ENCODE data around the gene HCRTR1.

HCRTR1 gene

DNA sequence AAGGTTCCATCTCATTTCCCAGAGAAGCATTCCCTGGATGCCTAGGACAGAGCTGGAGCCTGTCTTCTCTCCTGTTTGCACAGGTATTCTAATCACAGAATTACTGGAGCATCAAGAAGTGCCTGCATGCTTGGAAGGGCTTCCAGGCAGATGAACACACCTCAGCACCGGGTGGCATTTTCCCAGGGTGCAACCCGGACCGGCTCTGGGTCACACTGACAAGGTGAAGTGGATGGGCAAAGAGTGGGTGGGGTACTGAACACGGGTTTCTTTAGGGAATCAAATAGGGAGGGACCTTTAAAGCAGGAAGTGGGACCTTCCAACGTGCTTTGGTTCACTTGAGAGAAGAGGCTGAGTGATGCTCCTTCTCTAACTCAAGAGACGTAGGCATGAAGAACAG lies 34.3 kb downstream of the HCRTR1 start:
- no peak for DNase-seq

DNA sequence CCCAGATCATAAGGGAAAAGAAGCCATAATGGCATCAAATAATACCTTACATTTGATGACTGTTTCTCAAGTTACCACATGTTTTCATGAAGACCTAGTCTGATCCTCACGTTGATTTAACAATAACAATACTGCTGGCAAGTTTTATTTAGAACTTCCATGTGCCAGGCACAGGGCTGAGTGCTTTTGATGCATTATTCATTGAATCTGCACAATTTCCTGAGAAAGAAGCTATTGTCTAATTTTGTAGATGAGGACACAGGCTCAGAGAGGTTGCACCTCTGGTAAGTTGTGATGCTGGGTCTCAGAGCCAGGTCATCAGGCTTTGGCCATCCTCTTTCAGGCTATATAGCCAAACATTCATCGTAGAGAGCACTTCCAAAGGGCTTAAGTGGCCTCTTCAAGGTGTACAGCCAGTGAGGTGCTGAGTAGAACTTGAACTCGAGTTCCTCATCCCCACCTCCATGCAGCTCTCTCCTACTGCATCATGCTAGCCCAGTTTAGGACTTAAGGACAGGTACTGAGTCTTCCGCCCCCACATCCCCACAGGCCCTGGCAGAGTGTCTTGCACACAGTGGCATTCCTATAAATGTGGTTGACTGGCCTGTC lies 35.5 kb downstream of the HCRTR1 start:
- DNase-seq, result no peak

GRCh38 chr1:31653717-31654473 lies 36.4 kb downstream of the HCRTR1 start:
- no peak for DNase-seq

DNA sequence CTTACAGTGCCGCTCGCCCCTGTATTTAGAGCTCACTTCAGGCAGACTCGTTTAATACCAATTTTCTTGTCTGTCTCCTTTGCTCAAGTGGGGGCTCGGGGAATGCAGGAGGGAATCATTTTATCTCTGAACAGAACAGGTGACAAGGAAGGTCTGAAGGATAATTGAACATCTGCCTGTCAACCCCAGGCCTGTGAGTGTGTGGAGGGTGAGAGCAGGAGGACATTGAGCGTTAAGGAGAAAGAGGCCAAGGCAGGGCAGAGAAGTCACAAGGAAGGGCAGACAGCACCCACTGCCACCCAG lies 36.9 kb downstream of the HCRTR1 start:
- DNase-seq, result no peak

- no peak for DNase-seq
These were observed 37.6 kb downstream of the HCRTR1 start for GRCh38 chr1:31655104-31655503.

GRCh38 chr1:31655756-31656155 lies 38.3 kb downstream of the HCRTR1 start:
- DNase-seq, result no peak

DNA sequence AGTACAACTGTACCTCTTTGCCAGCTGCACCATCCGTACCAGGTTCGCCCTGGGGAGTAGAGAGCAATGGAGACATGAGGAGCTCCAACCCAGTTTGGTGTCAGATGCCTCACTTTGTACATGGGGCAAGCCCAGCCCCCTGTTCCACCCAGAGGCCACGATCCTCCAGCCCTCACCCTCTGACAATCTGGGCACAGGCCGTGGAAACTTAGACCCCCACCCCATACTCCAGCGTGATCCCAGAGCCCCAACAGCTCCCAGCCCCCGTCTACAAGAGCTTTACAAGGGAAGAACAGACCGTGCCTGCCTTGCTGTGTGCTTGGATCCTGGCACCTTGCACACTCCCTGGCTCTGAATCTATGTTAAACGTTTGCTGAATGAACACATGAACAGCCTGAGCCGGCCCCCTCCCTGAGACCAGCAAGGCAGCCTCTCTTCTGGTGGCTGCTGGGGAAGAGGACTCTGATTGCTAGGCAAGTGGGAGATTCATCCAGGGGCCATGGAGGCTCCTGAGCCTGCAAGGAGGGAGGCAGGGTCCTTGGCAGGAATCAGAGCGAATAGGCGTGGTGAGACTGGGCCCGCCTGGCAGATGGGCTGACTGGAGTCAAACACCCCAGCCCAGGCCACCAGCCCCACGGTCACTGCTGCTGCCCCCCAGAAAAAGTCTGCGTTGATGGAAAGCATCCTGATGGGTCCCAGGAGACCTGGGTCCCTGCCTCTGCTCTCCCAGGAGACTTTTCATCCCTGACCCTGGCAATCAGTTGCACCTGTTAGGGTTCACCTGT lies 39.7 kb downstream of the HCRTR1 start:
- DNase-seq, result no peak

GRCh38 chr1:31657972-31658510 lies 40.6 kb downstream of the HCRTR1 start:
- no peak for DNase-seq

DNA sequence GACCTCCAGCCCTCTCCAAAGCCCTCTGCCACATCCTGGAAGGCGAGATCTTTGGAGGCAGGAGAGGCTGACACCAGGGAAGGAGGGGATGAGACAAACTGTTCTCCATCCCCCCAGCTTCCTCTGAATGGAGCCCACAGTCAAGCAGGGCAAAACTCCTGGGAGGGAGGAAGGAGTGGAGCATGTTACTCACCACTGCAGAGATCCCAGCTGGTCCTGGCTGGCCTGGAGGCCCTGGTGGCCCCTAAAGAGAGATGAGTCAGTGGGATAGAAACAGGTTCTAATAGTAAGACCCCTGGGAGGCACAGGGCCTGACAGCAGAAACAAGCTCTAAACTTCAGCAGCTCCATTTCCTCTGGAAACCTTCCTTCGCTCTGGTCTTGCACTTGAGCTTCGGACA lies 41.2 kb downstream of the HCRTR1 start:
- DNase-seq, result no peak

DNA sequence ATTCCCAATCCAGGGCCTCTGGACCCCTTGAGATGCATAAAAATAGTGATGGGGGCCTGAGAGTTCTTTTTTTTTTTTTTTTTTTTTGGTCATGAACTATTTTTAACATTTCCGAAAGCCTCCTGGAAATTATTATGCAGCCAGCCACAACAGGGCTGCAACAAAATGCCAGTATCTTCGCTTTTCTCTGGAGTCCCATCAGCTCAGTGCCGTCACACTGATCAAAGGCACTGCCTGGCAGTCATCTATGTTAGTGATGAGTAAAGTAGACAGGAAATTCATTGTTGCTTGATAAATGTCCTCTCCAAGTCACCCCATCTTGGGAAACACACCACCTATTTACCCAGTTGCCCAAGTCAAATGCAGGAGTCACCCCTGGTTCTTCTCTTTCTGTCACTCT lies 42.4 kb downstream of the HCRTR1 start:
- DNase-seq, result no peak

GRCh38 chr1:31660871-31661455 lies 43.5 kb downstream of the HCRTR1 start:
- DNase-seq, result peak; percentile 21

DNA sequence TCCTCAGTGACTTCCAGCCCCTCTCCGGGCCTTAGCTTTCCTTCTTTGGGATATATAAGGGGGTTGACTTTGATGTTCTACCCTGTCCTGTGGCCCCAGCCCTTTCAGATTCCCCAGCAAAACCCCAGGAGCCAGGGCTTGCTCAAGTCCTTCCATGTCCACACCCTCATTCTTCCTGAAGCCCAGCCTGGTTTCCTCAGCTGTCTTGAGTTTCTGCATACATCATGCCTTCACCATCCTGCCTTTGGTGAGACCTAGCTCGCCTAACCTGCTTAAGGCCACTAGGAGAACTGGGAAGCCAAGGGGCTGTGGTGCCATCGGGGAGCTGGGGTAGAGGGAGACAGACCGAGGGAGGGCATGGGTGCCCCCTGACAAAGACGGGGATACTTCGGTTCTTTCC lies 44.4 kb downstream of the HCRTR1 start:
- DNase-seq, result peak; percentile 15

GRCh38 chr1:31662463-31662862 lies 45.0 kb downstream of the HCRTR1 start:
- no peak for DNase-seq

DNA sequence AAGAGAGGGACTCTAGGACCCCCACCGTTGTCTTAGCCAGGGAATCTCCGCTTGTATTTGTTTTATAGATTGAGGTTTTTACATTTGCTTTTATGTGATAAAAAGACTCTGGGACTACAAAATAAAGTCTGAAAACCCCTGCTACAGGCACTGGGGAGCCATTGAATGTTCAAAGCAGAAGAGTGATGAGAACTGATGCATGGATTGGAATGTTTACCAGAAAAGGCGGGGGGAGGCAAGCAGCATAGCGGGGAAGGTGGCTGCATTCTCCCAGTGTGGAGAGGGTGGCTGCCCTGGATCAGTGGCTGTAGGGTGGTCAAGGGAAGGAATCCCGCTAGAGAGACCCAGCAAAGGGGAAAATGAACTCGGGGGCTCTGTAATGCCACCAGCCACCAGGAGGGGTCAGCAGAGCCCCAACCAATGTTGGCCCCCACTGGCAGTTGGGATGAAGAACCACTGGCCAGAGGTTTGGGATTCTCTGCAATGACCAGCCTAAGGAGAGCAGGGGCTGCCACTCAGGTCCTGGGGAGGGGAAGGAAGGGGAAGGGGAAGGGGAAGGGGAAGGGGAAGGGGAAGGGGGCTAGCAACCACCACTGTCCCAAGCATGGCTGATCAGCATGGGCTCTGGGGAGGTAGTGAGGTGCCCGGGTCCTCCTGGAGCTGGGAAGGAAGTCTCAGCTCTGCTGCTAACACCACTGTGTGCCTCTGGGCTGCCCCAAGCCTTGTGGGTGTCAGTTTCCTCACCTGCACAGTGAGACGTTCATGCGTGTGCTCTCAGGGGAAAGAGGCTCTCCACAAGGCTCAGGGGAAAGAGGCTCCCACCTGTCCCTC lies 46.3 kb downstream of the HCRTR1 start:
- peak; percentile 77 for DNase-seq

- DNase-seq, result no peak
These were observed 47.0 kb downstream of the HCRTR1 start for GRCh38 chr1:31664528-31664927.

DNA sequence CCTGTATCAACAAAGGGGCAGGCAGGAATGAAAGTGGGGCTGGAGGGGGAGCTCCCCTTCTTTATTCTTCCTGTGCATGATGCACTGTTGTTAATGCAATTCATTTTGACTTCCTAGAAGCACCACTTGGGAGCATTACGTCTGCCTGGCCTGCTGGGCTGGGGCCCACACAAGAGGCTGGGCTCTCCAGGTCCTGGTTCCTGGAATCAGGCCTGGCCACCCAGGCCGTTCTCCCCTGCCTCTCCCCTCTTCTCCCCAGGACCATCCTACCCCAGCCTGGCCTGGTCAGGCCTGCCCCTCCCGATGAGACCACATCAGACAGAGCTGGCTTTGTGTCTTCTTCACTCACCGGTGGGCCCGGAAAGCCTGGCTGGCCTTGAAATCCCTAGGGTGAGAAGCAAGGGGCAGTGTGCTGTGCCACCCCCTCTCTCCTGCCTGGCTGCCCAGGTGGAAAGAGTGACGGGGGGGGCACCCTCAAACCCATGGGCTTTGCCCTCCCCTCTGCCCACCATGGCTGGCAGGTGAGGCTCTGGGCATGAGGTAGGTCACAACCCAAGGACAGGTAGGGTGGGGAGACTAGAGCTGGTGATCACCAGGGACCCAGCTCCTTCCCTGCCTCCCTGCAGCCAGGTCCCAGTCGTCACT lies 47.9 kb downstream of the HCRTR1 start:
- peak; percentile 80 for DNase-seq

- DNase-seq, result no peak
These were observed 48.9 kb downstream of the HCRTR1 start for GRCh38 chr1:31666263-31666963.

- no peak for DNase-seq
These were observed 49.7 kb downstream of the HCRTR1 start for GRCh38 chr1:31667065-31667785.

GRCh38 chr1:31668303-31668883 lies 50.9 kb downstream of the HCRTR1 start:
- DNase-seq, result no peak

GRCh38 chr1:31669433-31669785 lies 51.9 kb downstream of the HCRTR1 start:
- DNase-seq, result no peak
